Sigmoid colon (tissue), 4 donors: ENCODE data around the gene HNRNPD.

ENCODE experiments used
- POLR2AphosphoS5 ChIP-seq, 4 donors: sonication (generic); formaldehyde crosslinking; IDR thresholded peaks; one replicate each; pipeline ENCODE4 v1.6.1; 2017; ENCODE audit warnings: antibody characterized with exemption in 4 of 4
- TF ChIP-seq, protein P1 (sequence below), 4 experiments: fragments of 450-650 bp in 3 of 4; fragments of 200-600 bp in 1 of 4; IDR thresholded peaks; one replicate each; pipeline ENCODE4 v1.5.1; 2016 to 2019; ENCODE audit warnings: antibody characterized with exemption in 4 of 4, mild to moderate bottlenecking in 3 of 4, moderate library complexity in 2 of 4

DNA sequence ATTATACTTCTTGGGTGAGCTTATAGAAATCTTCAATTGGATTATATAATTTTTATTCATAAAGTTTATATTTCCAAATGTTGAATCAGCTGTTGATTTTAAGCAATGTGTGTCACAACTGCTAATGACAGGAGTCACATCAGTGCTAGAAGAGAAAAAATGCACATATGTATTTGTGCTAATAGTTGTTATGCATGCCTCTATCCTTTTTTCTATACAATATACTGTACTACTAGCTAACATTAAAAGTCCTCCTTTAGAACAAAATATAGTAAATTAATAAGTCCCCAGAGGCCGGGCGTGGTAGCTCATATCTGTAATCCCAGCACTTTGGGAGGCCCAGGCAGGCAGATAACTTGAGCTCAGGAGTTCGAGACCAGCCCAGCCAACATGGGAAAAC lies 23.7 kb upstream of the HNRNPD start:
- TF ChIP-seq, protein P1, sequence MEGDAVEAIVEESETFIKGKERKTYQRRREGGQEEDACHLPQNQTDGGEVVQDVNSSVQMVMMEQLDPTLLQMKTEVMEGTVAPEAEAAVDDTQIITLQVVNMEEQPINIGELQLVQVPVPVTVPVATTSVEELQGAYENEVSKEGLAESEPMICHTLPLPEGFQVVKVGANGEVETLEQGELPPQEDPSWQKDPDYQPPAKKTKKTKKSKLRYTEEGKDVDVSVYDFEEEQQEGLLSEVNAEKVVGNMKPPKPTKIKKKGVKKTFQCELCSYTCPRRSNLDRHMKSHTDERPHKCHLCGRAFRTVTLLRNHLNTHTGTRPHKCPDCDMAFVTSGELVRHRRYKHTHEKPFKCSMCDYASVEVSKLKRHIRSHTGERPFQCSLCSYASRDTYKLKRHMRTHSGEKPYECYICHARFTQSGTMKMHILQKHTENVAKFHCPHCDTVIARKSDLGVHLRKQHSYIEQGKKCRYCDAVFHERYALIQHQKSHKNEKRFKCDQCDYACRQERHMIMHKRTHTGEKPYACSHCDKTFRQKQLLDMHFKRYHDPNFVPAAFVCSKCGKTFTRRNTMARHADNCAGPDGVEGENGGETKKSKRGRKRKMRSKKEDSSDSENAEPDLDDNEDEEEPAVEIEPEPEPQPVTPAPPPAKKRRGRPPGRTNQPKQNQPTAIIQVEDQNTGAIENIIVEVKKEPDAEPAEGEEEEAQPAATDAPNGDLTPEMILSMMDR (IDR thresholded peaks at IDR 0.05) = no peak
- TF ChIP-seq POLR2AphosphoS5 (IDR thresholded peaks at IDR 0.05) = no peak
